Muscle of leg (tissue), 11 donors: ENCODE measurements around the gene DNPEP. TPM values are rescaled to one million over a fixed set of nuclear protein-coding genes. Genes with fewer than 3 reads are reported as not detected.
A peak's percentile ranks its signal among the peaks of the same experiment; 100 is the strongest.

Experiments
- DNase-seq: peaks from one replicate; pipeline ENCODE4 v3.0.0; 2013
- H3K27ac ChIP-seq: one replicate; pipeline ENCODE4 v1.5.1; 2013; ENCODE audit warnings: mild to moderate bottlenecking, low read length, control low read depth
- H3K27me3 ChIP-seq: one replicate; pipeline ENCODE4 v1.6.1; 2013; ENCODE audit warnings: low read length; ENCODE audit not compliant: control insufficient read depth, insufficient read depth
- H3K36me3 ChIP-seq: one replicate; pipeline ENCODE4 v1.6.1; 2013; ENCODE audit warnings: low read length; ENCODE audit not compliant: control insufficient read depth, insufficient read depth
- H3K4me1 ChIP-seq: one replicate; pipeline ENCODE4 v1.6.1; 2013; ENCODE audit warnings: low read length; ENCODE audit not compliant: control insufficient read depth, insufficient read depth
- H3K4me3 ChIP-seq: one replicate; pipeline ENCODE4 v1.5.1; 2013; ENCODE audit warnings: low read length, control low read depth
- H3K9me3 ChIP-seq: replicated peaks from 2 replicates; pipeline ENCODE4 v1.6.1; 2013; ENCODE audit warnings: low read depth, low read length; ENCODE audit not compliant: control insufficient read depth
- WGBS: methylation state at CpG from one replicate; pipeline ENCODE4 v1.1.5; 2013; ENCODE audit warnings: missing lambda C conversion rate; ENCODE audit not compliant: insufficient coverage; 5-methylcytosine and 5-hydroxymethylcytosine counted together
- polyA plus RNA-seq, 8 donors: library from polyadenylated mRNA; unstranded; fragments of 120-200 nt; gene quantifications; one replicate each; pipeline versions ENCODE4 v1.2.1 to v1.2.3, GENCODE V29; 2013; ENCODE audit warnings: inconsistent platforms in 1 of 8, low replicate concordance in 1 of 8; ENCODE audit not compliant: insufficient read length in 8 of 8, insufficient read depth in 1 of 8
- total RNA-seq: library from RNA; stranded (reverse); fragments of 120-200 nt; gene quantifications from one replicate; pipeline ENCODE4 v1.2.4, GENCODE V29; 2013

Gene DNPEP
- total and polyA plus RNA-seq, 9 donors: 24.5 to 48.5 (median 39.3) TPM

DNA sequence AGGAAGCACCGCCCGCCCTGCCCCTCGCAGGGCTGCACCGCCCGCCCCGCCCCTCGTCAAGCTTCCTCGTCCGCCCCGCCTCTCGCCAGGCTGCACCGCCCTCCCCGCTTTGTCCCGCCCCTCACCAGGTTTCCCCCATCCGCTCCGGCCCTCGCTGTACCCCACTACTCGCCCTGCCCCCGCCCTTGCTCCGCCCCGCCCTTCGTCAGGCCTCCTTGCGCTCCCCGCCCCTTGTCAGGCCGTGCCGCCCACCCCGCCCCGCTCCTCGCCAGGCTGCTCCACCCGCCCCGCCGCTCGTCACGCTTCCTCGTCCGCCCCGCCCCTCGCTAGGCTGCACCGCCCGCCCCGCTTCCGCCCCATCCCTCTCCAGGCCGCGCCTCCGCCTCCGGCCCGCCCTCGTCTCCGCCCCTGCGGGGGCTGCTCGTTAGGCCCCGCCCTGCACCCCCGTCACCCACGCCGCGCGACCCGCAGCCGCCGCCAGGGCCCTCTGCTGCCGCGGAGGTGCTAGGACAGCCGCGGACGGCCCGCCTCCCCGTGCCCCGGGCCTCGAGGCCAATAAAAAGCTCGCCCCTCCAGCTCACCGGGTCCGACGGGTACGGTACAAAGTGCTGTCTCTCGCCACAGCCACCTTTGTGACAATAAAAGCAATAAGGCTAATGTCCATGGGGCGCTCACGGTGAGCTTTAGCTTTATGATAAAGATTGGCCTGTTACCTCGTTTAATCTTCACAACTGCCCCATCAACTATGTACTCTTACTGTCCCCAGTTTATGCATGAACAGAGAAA is 602 bp upstream of the DNPEP start:
- peaks cover 30% of the 10 kb centered on the region for H3K36me3 ChIP-seq
- peaks cover 14% of the 10 kb centered on the region for H3K4me1 ChIP-seq
- H3K9me3 ChIP-seq: no peaks in the 10 kb centered on the region
- H3K27me3 ChIP-seq: no peaks in the 10 kb centered on the region
- WGBS: under 1% methylated on average over 63 of the region's 78 CpGs
- peak overlapping the region; percentile 31 for H3K4me3 ChIP-seq
- DNase-seq: peak; percentile 98
- peak overlapping the region; percentile 87 for H3K27ac ChIP-seq

DNA sequence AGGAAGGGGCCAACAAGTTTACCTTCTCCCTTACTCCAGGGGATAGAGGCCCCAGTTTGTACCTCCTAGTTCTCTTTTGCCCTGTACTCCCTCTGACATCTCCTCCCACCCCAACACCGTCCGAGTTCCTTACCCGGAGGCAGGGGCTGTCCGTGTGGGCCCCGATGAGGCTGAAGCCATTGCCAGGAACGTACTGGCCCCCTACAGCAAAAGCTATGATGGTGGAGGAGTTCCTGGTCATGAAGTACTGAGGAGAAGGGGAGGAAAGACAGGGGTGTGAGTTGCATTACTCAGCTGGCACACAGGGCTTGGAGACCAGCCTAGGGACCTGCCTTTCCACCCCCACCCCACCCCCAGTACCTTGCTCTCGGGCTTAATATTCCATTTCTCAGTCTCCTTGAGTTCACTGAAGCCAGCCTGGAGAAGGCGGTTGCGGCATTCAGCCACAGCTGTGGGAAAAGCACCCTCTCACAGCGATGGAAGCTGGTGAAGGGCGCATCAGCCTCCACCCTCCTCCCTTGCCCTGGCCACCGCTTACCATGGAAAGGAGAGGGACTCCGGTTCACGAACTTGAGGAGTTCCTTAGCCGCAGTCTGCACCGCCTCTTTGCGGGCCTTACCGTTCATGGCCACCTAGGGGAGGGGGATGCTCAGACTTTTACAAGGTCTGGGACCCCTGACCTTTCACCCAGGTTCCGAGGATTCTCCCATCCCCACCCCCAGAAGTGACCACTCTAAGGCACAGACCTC is 1.0 kb downstream of the DNPEP start:
- Histone ChIP-seq H3K27me3 (no peaks in the 10 kb centered on the region), H3K4me1 (peaks cover 14% of the 10 kb centered on the region)
- 40% methylated on average over 2 of the region's 19 CpGs for WGBS

DNA sequence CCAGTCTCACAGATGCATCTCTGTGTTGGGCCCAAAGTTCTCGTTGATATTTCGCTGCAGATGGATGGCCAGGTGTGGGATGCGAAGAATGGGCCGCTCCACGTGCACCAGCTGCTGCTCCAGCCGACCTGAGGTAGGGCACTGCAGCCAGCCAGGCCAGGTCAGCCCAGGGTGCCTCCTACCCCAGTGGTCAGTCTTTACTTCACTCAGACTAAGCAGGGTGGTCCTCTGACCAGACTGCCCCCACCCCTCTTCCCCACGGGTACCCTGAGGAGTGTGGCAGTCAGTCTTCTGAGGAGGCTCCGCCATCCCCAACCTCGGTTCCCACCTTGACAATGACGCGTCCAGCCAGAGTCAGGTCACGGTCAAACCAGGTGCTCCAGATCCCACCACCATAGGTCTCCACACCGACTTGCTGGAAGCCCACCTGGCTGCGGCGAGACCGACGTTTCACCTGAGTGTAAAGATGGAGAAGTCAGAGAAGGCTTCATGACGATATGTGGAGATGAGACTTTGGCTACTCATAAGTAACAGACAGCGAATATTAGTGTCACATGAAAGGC is 1.7 kb downstream of the DNPEP start:
- H3K36me3 ChIP-seq: peaks cover 49% of the 10 kb centered on the region
- H3K27me3 ChIP-seq: no peaks in the 10 kb centered on the region
- H3K4me3 ChIP-seq: no peak overlapping the region
- H3K9me3 ChIP-seq: no peaks in the 10 kb centered on the region
- H3K27ac ChIP-seq: no peak overlapping the region
- no peak for DNase-seq
- WGBS: 97% methylated on average over 13 of the region's 19 CpGs
- peaks cover 14% of the 10 kb centered on the region for H3K4me1 ChIP-seq

More for the DNA sequence above, 1.0 kb downstream of the DNPEP start:
- Histone ChIP-seq H3K4me3 (peak overlapping the region; percentile 91), H3K27ac (peak overlapping the region; percentile 98), H3K36me3 (peaks cover 43% of the 10 kb centered on the region), H3K9me3 (no peaks in the 10 kb centered on the region)
- no peak for DNase-seq

DNA sequence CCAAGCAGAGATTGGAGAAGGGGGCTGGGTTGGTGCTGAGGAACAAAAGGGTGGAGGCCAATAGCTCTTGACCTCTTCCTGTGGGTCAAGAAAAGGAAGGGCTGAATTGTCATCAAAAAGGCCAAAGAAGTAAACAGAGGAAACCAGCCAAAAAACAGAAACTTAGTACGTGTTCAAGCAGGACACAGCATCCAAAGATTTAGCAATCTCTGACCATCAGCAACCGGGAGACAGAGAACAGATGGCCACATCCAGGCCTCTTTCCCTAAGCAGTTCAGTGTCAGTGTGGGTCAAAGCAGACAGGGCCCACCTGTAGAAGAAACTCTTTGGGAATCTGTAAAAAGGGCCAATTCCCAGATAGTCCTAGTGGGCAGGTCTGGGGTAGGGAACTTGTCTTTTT is 2.9 kb downstream of the DNPEP start:
- Histone ChIP-seq H3K9me3 (no peaks in the 10 kb centered on the region), H3K27ac (no peak overlapping the region), H3K4me1 (peaks cover 14% of the 10 kb centered on the region), H3K4me3 (no peak overlapping the region), H3K27me3 (no peaks in the 10 kb centered on the region), H3K36me3 (peaks cover 54% of the 10 kb centered on the region)
- DNase-seq: no peak
- WGBS: 75% methylated on average over 2 of the region's 2 CpGs

DNA sequence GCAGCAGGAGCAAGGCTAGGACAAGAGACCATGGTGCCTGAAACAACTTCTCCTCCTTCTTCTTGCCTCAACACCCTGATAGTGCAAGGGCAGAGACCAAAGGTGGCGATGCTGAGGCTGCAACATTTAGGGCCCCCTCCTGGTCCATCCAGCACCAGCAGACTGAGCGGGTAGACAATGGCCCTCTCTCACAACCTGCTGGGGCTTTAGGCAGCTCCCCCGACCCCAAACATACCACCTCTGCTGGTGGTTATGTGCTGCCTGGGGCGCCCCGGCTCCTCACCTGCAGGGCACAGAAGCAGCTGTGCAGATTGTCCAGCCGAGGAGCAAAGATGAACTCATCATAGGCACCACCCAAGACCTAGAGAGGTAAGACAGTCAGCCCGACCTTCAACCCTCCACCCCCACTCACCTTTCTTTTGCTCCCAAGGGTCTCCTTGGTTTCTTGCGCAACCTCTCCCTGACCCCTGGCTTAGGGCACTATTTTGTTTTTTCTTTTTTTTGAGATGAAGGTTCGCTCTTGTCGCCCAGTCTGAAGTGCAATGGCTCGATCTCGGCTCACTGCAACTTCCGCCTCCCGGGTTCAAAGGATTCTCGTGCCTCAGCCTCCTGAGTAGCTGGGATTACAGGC is 3.5 kb downstream of the DNPEP start:
- no peak for DNase-seq
- no peak overlapping the region for H3K27ac ChIP-seq
- H3K4me1 ChIP-seq: peaks cover 14% of the 10 kb centered on the region
- 85% methylated on average over 9 of the region's 15 CpGs for WGBS
- H3K9me3 ChIP-seq: no peaks in the 10 kb centered on the region
- no peak overlapping the region for H3K4me3 ChIP-seq
- peaks cover 54% of the 10 kb centered on the region for H3K36me3 ChIP-seq
- H3K27me3 ChIP-seq: no peaks in the 10 kb centered on the region

DNA sequence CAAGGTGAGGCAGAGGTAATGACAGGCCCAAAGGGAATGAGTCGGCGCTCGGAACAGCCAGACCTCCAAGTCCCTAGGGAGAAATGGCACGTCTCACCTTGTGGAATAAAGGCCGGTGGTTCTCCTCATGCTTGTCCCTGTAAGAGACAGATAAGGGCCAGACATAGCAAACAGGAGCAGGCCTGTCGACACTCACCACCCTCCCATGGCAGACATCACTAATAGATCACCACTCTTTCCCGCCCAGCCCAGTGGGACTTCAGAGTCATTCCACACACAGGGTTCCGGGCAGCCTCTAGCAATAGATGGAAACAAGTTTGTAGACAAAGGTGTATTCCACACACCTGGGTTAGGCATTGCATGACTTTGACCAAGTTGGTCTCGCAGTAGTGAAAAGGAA is 6.3 kb downstream of the DNPEP start:
- Histone ChIP-seq H3K27ac (no peak overlapping the region), H3K27me3 (no peaks in the 10 kb centered on the region), H3K9me3 (no peaks in the 10 kb centered on the region), H3K36me3 (peaks cover 65% of the 10 kb centered on the region), H3K4me1 (peaks cover 4% of the 10 kb centered on the region), H3K4me3 (no peak overlapping the region)
- no peak for DNase-seq
- 90% methylated on average over 7 of the region's 9 CpGs for WGBS

DNA sequence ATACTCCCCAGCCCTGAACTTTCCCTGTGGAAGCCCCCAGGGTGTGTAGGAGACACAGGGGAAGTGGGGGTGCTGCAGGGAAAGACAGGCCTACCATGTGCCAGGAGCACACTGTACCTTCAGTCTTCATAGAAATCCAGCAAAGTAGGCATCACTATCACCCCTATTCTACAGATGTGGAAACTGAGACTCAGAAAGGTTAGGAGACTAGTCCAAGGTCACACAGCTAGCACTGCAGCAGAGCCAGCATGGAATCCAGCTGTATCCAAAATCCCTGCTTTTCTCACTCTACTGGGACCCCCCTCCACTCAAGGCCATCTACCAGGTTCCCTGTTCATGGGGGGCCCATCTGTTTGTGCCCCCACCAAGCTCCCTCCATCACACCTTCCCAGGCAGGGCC is 6.8 kb downstream of the DNPEP start:
- Histone ChIP-seq H3K27me3 (no peaks in the 10 kb centered on the region), H3K4me1 (peaks cover 2% of the 10 kb centered on the region), H3K36me3 (peaks cover 61% of the 10 kb centered on the region), H3K4me3 (no peak overlapping the region), H3K9me3 (no peaks in the 10 kb centered on the region), H3K27ac (no peak overlapping the region)
- no peak for DNase-seq

DNA sequence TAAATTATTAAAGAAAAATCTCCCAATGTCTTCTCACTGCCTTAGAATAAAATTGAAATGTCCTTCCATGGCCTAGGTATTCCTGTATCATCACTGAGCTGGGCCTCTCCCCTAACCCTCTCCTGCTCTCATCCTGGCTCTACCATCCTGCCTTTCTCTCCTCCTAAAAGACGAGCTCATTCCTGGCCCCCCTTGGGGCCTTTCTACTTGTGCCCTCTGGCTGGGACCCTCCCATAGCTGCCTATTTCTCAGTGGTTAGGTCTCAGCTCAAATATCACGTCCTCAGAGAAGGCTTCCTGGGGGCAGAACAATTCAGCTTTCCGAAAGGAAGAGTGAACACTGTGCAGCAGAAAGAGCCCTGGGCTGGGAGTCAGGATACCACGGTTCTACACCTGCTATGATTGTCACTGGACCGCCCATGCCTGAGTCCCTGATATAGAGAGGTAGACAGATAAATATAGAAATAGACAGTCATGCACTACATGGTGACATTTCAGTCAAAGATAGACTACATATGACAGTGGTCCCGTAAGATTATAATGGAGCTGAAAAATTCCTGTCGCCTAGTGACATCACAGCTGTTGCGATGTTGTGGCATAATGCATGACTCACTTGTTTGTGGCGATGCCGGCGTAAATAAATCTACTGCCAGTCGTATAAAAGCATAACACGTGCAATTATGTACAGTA is 9.4 kb downstream of the DNPEP start:
- Histone ChIP-seq H3K4me3 (no peak overlapping the region), H3K9me3 (no peaks in the 10 kb centered on the region), H3K36me3 (peaks cover 53% of the 10 kb centered on the region), H3K27ac (no peak overlapping the region), H3K27me3 (no peaks in the 10 kb centered on the region), H3K4me1 (peaks cover 2% of the 10 kb centered on the region)
- 79% methylated on average over 6 of the region's 13 CpGs for WGBS
- DNase-seq: no peak

DNA sequence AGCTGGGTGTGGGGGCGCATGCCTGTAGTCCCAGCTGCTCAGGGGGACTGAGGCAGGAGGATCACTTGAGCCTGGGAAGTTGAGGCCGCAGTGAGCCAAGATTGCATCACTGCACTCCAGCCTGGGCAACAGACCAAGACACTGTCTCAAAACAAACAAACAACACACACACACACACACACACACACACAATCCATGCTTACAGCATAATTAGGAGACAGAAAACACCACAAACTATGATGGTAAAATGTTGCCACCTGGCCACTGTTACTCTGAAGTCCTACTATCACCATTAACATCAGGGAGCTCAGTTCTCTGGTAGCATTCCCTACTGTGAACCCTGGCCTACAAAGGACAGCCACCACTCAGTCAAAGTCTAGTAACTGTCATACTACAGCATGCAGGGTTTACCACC is 18.3 kb downstream of the DNPEP start:
- Histone ChIP-seq H3K36me3 (peaks cover 12% of the 10 kb centered on the region), H3K4me3 (no peak overlapping the region), H3K27me3 (no peaks in the 10 kb centered on the region), H3K27ac (peak overlapping the region; percentile 43), H3K4me1 (peaks cover 7% of the 10 kb centered on the region), H3K9me3 (no peaks in the 10 kb centered on the region)
- DNase-seq: peak; percentile 71
- 29% methylated on average over 1 of the region's 2 CpGs for WGBS
